COR-L47 (cell line): Measurements from ENCODE around the gene PSMG1.
"Not testable (repeated sequence)": the region's sequence is repeated elsewhere in the genome, so short reads cannot be mapped to it uniquely, and the experiment has no call there.

Source experiments
- DNase-seq: peaks from one replicate; lab custom pipeline; 2025; lab: John Stamatoyannopoulos, UW

Gene PSMG1

GRCh38 chr21:39188521-39189139, 5.4 kb upstream of the PSMG1 start:
- DNase-seq: no peak

GRCh38 chr21:39187141-39187540, 3.9 kb upstream of the PSMG1 start:
- DNase-seq: no peak

- DNase-seq: no peak
Observed at GRCh38 chr21:39186676-39187075, 3.4 kb upstream of the PSMG1 start.

- DNase-seq: no peak
Observed at GRCh38 chr21:39185157-39185556, 1.9 kb upstream of the PSMG1 start.

GRCh38 chr21:39184050-39184980, 1.1 kb upstream of the PSMG1 start:
- no peak for DNase-seq

GRCh38 chr21:39182484-39183271, 573 bp downstream of the PSMG1 start:
- peak; percentile 16 for DNase-seq

- DNase-seq: no peak
Observed at GRCh38 chr21:39182016-39182415, 1.2 kb downstream of the PSMG1 start.

- DNase-seq: no peak
Observed at GRCh38 chr21:39181205-39181818, 1.9 kb downstream of the PSMG1 start.

GRCh38 chr21:39180429-39181019, 2.7 kb downstream of the PSMG1 start:
- DNase-seq: no peak

GRCh38 chr21:39178421-39178820, 4.8 kb downstream of the PSMG1 start:
- no peak for DNase-seq

- no peak for DNase-seq
Observed at GRCh38 chr21:39176271-39176709, 7.0 kb downstream of the PSMG1 start.

- DNase-seq: no peak
Observed at GRCh38 chr21:39175665-39176064, 7.6 kb downstream of the PSMG1 start.

- no peak for DNase-seq
Observed at GRCh38 chr21:39175154-39175553, 8.1 kb downstream of the PSMG1 start.

- no peak for DNase-seq
Observed at GRCh38 chr21:39173716-39174680, 9.3 kb downstream of the PSMG1 start.

- DNase-seq: no peak
Observed at GRCh38 chr21:39169906-39170305, 13.3 kb downstream of the PSMG1 start.

GRCh38 chr21:39168800-39169199, 14.5 kb downstream of the PSMG1 start:
- DNase-seq: no peak

GRCh38 chr21:39164523-39164922, 18.7 kb downstream of the PSMG1 start:
- DNase-seq: no peak

GRCh38 chr21:39161064-39161463, 22.2 kb downstream of the PSMG1 start:
- DNase-seq: no peak

- DNase-seq: no peak
Observed at GRCh38 chr21:39159342-39160063, 23.7 kb downstream of the PSMG1 start.

- DNase-seq: not testable (repeated sequence)
Observed at GRCh38 chr21:39157241-39157640, 26.0 kb downstream of the PSMG1 start.
